ENCODE data around the gene POPDC2.
"Not testable (repeated sequence)": the region's sequence is repeated elsewhere in the genome, so short reads cannot be mapped to it uniquely, and the experiment has no call there.

Gene POPDC2

GRCh38 chr3:119616056-119616455 is 44.3 kb downstream of the POPDC2 start:
- DNase-seq, result no peak

GRCh38 chr3:119613872-119614271 is 46.5 kb downstream of the POPDC2 start:
- no peak for DNase-seq

- no peak for DNase-seq
These were observed 47.2 kb downstream of the POPDC2 start for GRCh38 chr3:119613201-119613600.

- no peak for DNase-seq
These were observed 48.7 kb downstream of the POPDC2 start for GRCh38 chr3:119611664-119612063.

GRCh38 chr3:119609301-119609700 is 51.1 kb downstream of the POPDC2 start:
- DNase-seq, result no peak

GRCh38 chr3:119608405-119609000 is 51.9 kb downstream of the POPDC2 start:
- no peak for DNase-seq

GRCh38 chr3:119604878-119605277 is 55.5 kb downstream of the POPDC2 start:
- no peak for DNase-seq

- DNase-seq, result no peak
These were observed 57.7 kb downstream of the POPDC2 start for GRCh38 chr3:119602676-119603075.

- DNase-seq, result no peak
These were observed 59.2 kb downstream of the POPDC2 start for GRCh38 chr3:119601154-119601553.

GRCh38 chr3:119600732-119601131 is 59.7 kb downstream of the POPDC2 start:
- DNase-seq, result no peak

- no peak for DNase-seq
These were observed 60.7 kb downstream of the POPDC2 start for GRCh38 chr3:119599558-119600174.

- DNase-seq, result no peak
These were observed 61.8 kb downstream of the POPDC2 start for GRCh38 chr3:119598410-119599098.

- DNase-seq, result no peak
These were observed 62.7 kb downstream of the POPDC2 start, which contains the start of gene PLA1A for GRCh38 chr3:119597548-119598288. PLA1A (plus strand) TSS chr3:119597885; CDS start chr3:119597914, 29 bp downstream.

GRCh38 chr3:119596398-119596797 is 64.0 kb downstream of the POPDC2 start:
- no peak for DNase-seq

- peak in 4 of 51 donors; percentile 2 to 19 (median 10) for DNase-seq
These were observed 64.6 kb downstream of the POPDC2 start for GRCh38 chr3:119595639-119596334.

GRCh38 chr3:119594929-119595328 is 65.5 kb downstream of the POPDC2 start:
- not testable (repeated sequence) for DNase-seq

- DNase-seq, result no peak
These were observed 66.3 kb downstream of the POPDC2 start for GRCh38 chr3:119594066-119594465.

- no peak for DNase-seq
These were observed 67.5 kb downstream of the POPDC2 start for GRCh38 chr3:119592861-119593260.
